ENCODE results near the gene SUGP1.

SUGP1 gene

DNA sequence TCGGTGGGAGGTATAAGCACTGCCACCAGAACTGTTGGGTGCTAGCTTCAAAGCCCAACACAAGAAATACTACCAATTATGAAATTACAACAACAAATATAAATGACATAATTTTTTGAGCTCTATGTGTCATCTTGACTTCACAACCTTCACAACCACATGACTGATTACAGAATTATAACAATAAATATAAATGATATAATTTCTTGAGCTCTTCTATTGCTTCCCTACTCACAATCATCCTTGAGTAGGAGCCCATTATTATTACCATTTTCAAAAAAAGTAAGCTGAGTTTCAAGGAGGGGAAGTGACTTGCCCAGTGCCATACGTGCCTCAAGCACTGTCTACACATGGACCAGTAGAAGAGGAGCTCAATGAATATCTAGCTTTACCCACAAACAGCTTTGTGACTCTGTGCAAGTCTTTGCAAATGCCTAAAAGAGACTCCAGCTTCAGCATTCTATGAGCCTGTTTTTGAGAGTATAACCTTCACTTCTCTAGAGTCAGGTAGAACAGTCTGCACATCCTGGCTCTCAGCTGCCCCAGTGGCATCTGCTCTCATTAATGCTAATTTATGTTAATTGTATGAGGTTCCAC, 86.0 kb downstream of the SUGP1 start:
- Histone ChIP-seq H3K4me1 (ENCODE audit: control insufficient read depth, insufficient read depth, low read length, poor library complexity, severe bottlenecking) (no peaks in the 10 kb centered on the region), H3K9me3 (ENCODE audit: control insufficient read depth, low read length) (peaks cover 9% of the 10 kb centered on the region), H3K27me3 (replicated peaks; ENCODE audit: control insufficient read depth, insufficient read depth, low read length, poor library complexity, severe bottlenecking) (no peaks in the 10 kb centered on the region), H3K27ac (ENCODE audit: insufficient read depth, low read length, poor library complexity, severe bottlenecking) (no peak overlapping the region), H3K36me3 (ENCODE audit: control insufficient read depth, insufficient read depth, low read length) (no peaks in the 10 kb centered on the region), H3K4me3 (ENCODE audit: insufficient read depth, low read depth, low read length, poor library complexity, severe bottlenecking) (no peak overlapping the region)
- no peak for DNase-seq

DNA sequence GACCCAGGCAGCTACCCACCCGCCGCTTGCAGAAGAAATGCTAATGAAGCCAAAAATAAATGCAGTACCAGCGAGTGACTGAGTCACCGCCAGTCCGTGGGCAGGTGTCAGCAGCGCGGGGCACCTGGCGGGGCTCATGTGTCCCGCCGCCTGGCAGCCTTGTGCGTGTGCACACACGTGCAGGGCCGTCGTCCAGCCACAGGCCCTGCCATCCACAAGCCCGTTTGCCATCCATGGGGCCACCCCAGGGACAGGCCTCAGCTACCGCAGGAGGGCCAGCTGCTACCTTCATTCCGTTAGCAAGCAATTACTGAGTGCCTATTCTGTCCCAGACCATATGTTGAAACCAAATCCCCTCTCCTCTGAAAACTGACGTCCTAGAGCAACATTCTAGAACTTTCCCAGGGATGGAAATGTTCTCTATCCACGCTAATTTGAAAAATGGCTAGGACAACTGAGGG, 88.0 kb downstream of the SUGP1 start:
- Histone ChIP-seq H3K27ac (ENCODE audit: insufficient read depth, low read length, poor library complexity, severe bottlenecking) (no peak overlapping the region), H3K4me3 (ENCODE audit: insufficient read depth, low read depth, low read length, poor library complexity, severe bottlenecking) (no peak overlapping the region), H3K9me3 (ENCODE audit: control insufficient read depth, low read length) (peaks cover 9% of the 10 kb centered on the region), H3K4me1 (ENCODE audit: control insufficient read depth, insufficient read depth, low read length, poor library complexity, severe bottlenecking) (no peaks in the 10 kb centered on the region), H3K36me3 (ENCODE audit: control insufficient read depth, insufficient read depth, low read length) (no peaks in the 10 kb centered on the region), H3K27me3 (replicated peaks; ENCODE audit: control insufficient read depth, insufficient read depth, low read length, poor library complexity, severe bottlenecking) (no peaks in the 10 kb centered on the region)
- DNase-seq, result no peak

DNA sequence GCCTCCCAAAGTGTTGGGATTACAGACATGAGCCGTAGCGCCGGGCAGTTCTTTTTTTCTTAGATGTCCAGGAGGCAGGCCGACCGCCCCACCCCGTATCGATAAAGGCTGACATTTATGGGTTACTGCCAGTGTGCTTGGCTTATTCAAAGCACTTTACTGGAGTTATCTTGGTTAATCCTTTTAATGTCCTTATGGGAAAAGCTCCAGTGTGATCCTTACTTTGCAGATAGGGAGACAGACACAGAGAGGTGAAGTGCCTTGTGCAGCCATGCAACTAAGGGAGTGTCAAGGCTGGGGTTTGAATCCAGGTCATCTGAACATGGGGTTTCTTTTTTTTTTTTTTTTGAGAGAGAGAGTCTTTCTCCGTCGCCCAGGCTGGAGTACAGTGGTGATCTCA, 89.3 kb downstream of the SUGP1 start:
- H3K27me3 ChIP-seq (replicated peaks; ENCODE audit: control insufficient read depth, insufficient read depth, low read length, poor library complexity, severe bottlenecking), result no peaks in the 10 kb centered on the region
- DNase-seq, result no peak

DNA sequence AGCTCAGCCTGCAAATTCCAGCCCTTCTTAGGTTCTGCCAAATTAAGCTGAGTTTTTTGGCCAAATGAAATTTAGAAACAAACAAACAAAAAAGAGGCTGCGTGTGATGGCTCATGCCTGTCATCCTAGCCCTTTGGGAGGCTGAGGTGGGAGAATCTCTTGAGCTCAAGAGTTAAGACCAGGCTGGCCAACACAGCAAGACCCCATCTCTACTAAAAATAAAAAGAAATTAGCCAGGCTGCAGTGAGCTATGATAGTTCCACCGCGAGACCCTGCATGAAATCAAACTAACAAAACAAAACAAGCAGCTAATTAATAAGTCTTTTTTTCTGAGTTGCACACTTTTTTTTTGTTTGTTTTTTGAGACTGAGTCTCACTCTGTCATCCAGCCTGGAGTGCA, 90.6 kb downstream of the SUGP1 start:
- peaks cover 2% of the 10 kb centered on the region for H3K27me3 ChIP-seq (replicated peaks; ENCODE audit: control insufficient read depth, insufficient read depth, low read length, poor library complexity, severe bottlenecking)
- no peak overlapping the region for H3K4me3 ChIP-seq (ENCODE audit: insufficient read depth, low read depth, low read length, poor library complexity, severe bottlenecking)
- DNase-seq, result no peak
- H3K36me3 ChIP-seq (ENCODE audit: control insufficient read depth, insufficient read depth, low read length), result no peaks in the 10 kb centered on the region
- H3K27ac ChIP-seq (ENCODE audit: insufficient read depth, low read length, poor library complexity, severe bottlenecking), result no peak overlapping the region
- H3K9me3 ChIP-seq (ENCODE audit: control insufficient read depth, low read length), result peaks cover 5% of the 10 kb centered on the region
- peaks cover 6% of the 10 kb centered on the region for H3K4me1 ChIP-seq (ENCODE audit: control insufficient read depth, insufficient read depth, low read length, poor library complexity, severe bottlenecking)

More for the DNA sequence above, 89.3 kb downstream of the SUGP1 start:
- H3K4me3 ChIP-seq (ENCODE audit: insufficient read depth, low read depth, low read length, poor library complexity, severe bottlenecking), result no peak overlapping the region
- peaks cover 9% of the 10 kb centered on the region for H3K9me3 ChIP-seq (ENCODE audit: control insufficient read depth, low read length)
- H3K4me1 ChIP-seq (ENCODE audit: control insufficient read depth, insufficient read depth, low read length, poor library complexity, severe bottlenecking), result no peaks in the 10 kb centered on the region
- no peaks in the 10 kb centered on the region for H3K36me3 ChIP-seq (ENCODE audit: control insufficient read depth, insufficient read depth, low read length)
- no peak overlapping the region for H3K27ac ChIP-seq (ENCODE audit: insufficient read depth, low read length, poor library complexity, severe bottlenecking)

- Histone ChIP-seq H3K27me3 (replicated peaks; ENCODE audit: control insufficient read depth, insufficient read depth, low read length, poor library complexity, severe bottlenecking) (peaks cover 5% of the 10 kb centered on the region), H3K27ac (ENCODE audit: insufficient read depth, low read length, poor library complexity, severe bottlenecking) (no peak overlapping the region), H3K4me1 (ENCODE audit: control insufficient read depth, insufficient read depth, low read length, poor library complexity, severe bottlenecking) (peaks cover 9% of the 10 kb centered on the region), H3K4me3 (ENCODE audit: insufficient read depth, low read depth, low read length, poor library complexity, severe bottlenecking) (no peak overlapping the region), H3K36me3 (ENCODE audit: control insufficient read depth, insufficient read depth, low read length) (no peaks in the 10 kb centered on the region), H3K9me3 (ENCODE audit: control insufficient read depth, low read length) (no peaks in the 10 kb centered on the region)
- no peak for DNase-seq
Observed at GRCh38 chr19:19227217-19227616, 93.1 kb downstream of the SUGP1 start.

DNA sequence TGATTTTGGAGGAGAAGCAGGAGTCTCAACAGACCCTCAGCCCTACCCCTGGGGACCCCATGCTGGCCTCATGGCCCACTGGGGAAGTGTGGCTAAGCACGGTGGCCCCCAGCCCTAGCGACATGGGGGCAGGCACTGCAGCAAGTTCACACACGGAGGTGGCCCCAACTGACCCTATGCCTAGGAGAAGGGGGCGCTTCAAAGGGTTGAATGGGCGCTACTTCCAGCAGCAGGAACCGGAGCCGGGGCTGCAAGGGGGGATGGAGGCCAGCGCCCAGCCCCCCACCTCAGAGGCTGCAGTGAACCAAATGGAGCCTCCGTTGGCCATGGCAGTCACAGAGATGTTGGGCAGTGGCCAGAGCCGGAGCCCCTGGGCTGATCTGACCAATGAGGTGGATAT, 93.6 kb downstream of the SUGP1 start:
- Histone ChIP-seq H3K27ac (ENCODE audit: insufficient read depth, low read length, poor library complexity, severe bottlenecking) (no peak overlapping the region), H3K4me3 (ENCODE audit: insufficient read depth, low read depth, low read length, poor library complexity, severe bottlenecking) (no peak overlapping the region), H3K36me3 (ENCODE audit: control insufficient read depth, insufficient read depth, low read length) (no peaks in the 10 kb centered on the region), H3K27me3 (replicated peaks; ENCODE audit: control insufficient read depth, insufficient read depth, low read length, poor library complexity, severe bottlenecking) (peaks cover 5% of the 10 kb centered on the region), H3K9me3 (ENCODE audit: control insufficient read depth, low read length) (no peaks in the 10 kb centered on the region), H3K4me1 (ENCODE audit: control insufficient read depth, insufficient read depth, low read length, poor library complexity, severe bottlenecking) (peaks cover 9% of the 10 kb centered on the region)
- DNase-seq, result no peak

DNA sequence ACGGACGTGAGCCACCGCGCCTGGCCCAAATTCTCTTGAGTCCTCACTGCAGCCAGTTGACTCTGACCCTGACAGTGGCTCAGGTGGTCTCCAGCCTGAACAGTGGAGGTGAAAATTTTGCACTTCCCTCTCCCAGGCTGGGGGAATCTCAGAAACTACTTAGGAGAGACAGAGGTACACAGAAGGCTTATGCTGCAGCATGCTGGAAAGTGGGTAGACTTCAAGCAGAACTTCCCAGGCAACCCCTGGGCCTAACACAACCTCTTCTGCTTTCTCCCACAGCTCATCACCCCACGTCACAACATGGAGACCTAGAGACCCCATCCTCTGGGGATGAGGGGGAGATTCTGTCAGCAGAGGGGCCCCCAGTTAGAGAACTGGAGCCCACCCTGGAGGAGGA, 94.1 kb downstream of the SUGP1 start:
- no peaks in the 10 kb centered on the region for H3K36me3 ChIP-seq (ENCODE audit: control insufficient read depth, insufficient read depth, low read length)
- H3K9me3 ChIP-seq (ENCODE audit: control insufficient read depth, low read length), result no peaks in the 10 kb centered on the region
- no peak for DNase-seq
- no peak overlapping the region for H3K27ac ChIP-seq (ENCODE audit: insufficient read depth, low read length, poor library complexity, severe bottlenecking)
- H3K4me3 ChIP-seq (ENCODE audit: insufficient read depth, low read depth, low read length, poor library complexity, severe bottlenecking), result no peak overlapping the region
- H3K27me3 ChIP-seq (replicated peaks; ENCODE audit: control insufficient read depth, insufficient read depth, low read length, poor library complexity, severe bottlenecking), result peaks cover 5% of the 10 kb centered on the region
- H3K4me1 ChIP-seq (ENCODE audit: control insufficient read depth, insufficient read depth, low read length, poor library complexity, severe bottlenecking), result peaks cover 9% of the 10 kb centered on the region

Data from effector memory CD4-positive, alpha-beta T cell (primary cell).